GM18867 (cell line): Measurements from ENCODE around the gene HYLS1.
A peak's percentile ranks its signal among the peaks of the same experiment; 100 is the strongest.
"Not testable (repeated sequence)": the region's sequence is repeated elsewhere in the genome, so short reads cannot be mapped to it uniquely, and the experiment has no call there.

ENCODE experiments used
- ATAC-seq: cut with Tn5 transposase; IDR thresholded peaks from one replicate; pipeline ENCODE4 v1.9.1; 2021; ENCODE audit warnings: mild to moderate bottlenecking, moderate library complexity; ENCODE audit not compliant: unreplicated experiment

Gene HYLS1

GRCh38 chr11:125887373-125888324 is at the start of gene HYLS1:
HYLS1 (plus strand) TSS chr11:125887668; CDS start chr11:125899369, 11,701 bp downstream.
- ATAC-seq: peak; percentile 89

- no peak for ATAC-seq
Observed at GRCh38 chr11:125842321-125842948, 45.0 kb upstream of the HYLS1 start.

- ATAC-seq: no peak
Observed at GRCh38 chr11:125846188-125846587, 41.3 kb upstream of the HYLS1 start.

- ATAC-seq: not testable (repeated sequence)
Observed at GRCh38 chr11:125857670-125858069, 29.8 kb upstream of the HYLS1 start.

- not testable (repeated sequence) for ATAC-seq
Observed at GRCh38 chr11:125862786-125863185, 24.7 kb upstream of the HYLS1 start.

- ATAC-seq: not testable (repeated sequence)
Observed at GRCh38 chr11:125865354-125865753, 22.1 kb upstream of the HYLS1 start.

- ATAC-seq: no peak
Observed at GRCh38 chr11:125869521-125869920, 17.9 kb upstream of the HYLS1 start.

GRCh38 chr11:125871391-125872137 is 15.9 kb upstream of the HYLS1 start:
- no peak for ATAC-seq

- no peak for ATAC-seq
Observed at GRCh38 chr11:125872138-125872491, 15.4 kb upstream of the HYLS1 start.

- ATAC-seq: no peak
Observed at GRCh38 chr11:125873881-125874555, 13.4 kb upstream of the HYLS1 start.

GRCh38 chr11:125874556-125875124 is 12.8 kb upstream of the HYLS1 start:
- peak; percentile 70 for ATAC-seq

- no peak for ATAC-seq
Observed at GRCh38 chr11:125881291-125881690, 6.2 kb upstream of the HYLS1 start.

GRCh38 chr11:125883375-125883774 is 4.1 kb upstream of the HYLS1 start:
- no peak for ATAC-seq

- ATAC-seq: peak; percentile 34
Observed at GRCh38 chr11:125886997-125887372, 483 bp upstream of the HYLS1 start.

GRCh38 chr11:125890447-125891100 is 3.1 kb downstream of the HYLS1 start:
- ATAC-seq: no peak

- ATAC-seq: no peak
Observed at GRCh38 chr11:125892071-125892470, 4.6 kb downstream of the HYLS1 start.

GRCh38 chr11:125892994-125893393 is 5.5 kb downstream of the HYLS1 start:
- ATAC-seq: no peak

GRCh38 chr11:125901872-125902271 is 14.4 kb downstream of the HYLS1 start:
- ATAC-seq: no peak

- ATAC-seq: no peak
Observed at GRCh38 chr11:125902277-125902926, 14.9 kb downstream of the HYLS1 start.
